GM12878 (cell line): Measurements from ENCODE around the gene CANT1. TPM values are rescaled to one million over a fixed set of nuclear protein-coding genes. Genes with fewer than 3 reads are reported as not detected.

Source experiments
- ATAC-seq: fragments of 200-7000 bp; cut with Tn5 transposase; 3 replicates; pipeline ENCODE4 v1.9.1; 2020; ENCODE audit warnings: mild to moderate bottlenecking, moderate library complexity
- BruUV-seq: library from RNA; stranded (reverse); fragments of 400-500 nt; replicated peaks from 2 replicates; lab custom pipeline; 2021; lab: Mats Ljungman, UMichigan
- CTCF ChIA-PET: fragments of 300-600 bp; sonication (Branson Sonifier 250); formaldehyde crosslinking; extraction: SDS; loops from one replicate; lab custom pipeline; 2021; ENCODE audit warnings: inconsistent platforms; lab: Yijun Ruan, JAX
- POLR2A ChIA-PET: fragments of 350-600 bp; formaldehyde crosslinking; extraction: SDS; loops from one replicate; lab custom pipeline; 2021; ENCODE audit warnings: inconsistent platforms; lab: Charles Lee
- RAD21 ChIA-PET: fragments of 300-600 bp; sonication (Branson Sonifier 250); formaldehyde crosslinking; loops from one replicate; lab custom pipeline; 2023; ENCODE audit warnings: antibody characterized with exemption; ENCODE audit not compliant: unreplicated experiment; lab: Charles Lee
- SMC1A ChIA-PET: fragments of 300-600 bp; sonication (Branson Sonifier 250); formaldehyde crosslinking; loops from one replicate; lab custom pipeline; 2023; ENCODE audit not compliant: unreplicated experiment, uncharacterized antibody; lab: Charles Lee
- DNase-seq: peaks from one replicate; pipeline ENCODE4 v3.0.0-alpha.2; 2011; ENCODE audit warnings: low read depth, low spot score
- FAIRE-seq: peaks from 3 replicates; lab custom pipeline; 2011; peaks lifted over from hg19 to GRCh38; lab: Jason Lieb, UNC
- H2AFZ ChIP-seq: 2 replicates; pipeline ENCODE4 v1.6.0; 2011; ENCODE audit warnings: low read depth, low read length, control low read depth; ENCODE audit not compliant: control insufficient read depth
- H3K27ac ChIP-seq: 2 replicates; pipeline ENCODE4 v1.5.1; 2011; ENCODE audit warnings: control low read depth; ENCODE audit not compliant: control insufficient read depth, insufficient read depth
- H3K27me3 ChIP-seq, 2 experiments: replicated peaks in 1 of 2; 2 replicates each; pipeline versions ENCODE4 v1.6.0 to v1.6.1; 2011; ENCODE audit warnings: low read length in 1 of 2; ENCODE audit not compliant: control insufficient read depth in 2 of 2, insufficient read depth in 2 of 2
- H3K36me3 ChIP-seq, 2 experiments: 2 replicates each; pipeline ENCODE4 v1.5.1; 2011; ENCODE audit warnings: low read length in 1 of 2; ENCODE audit not compliant: control insufficient read depth in 2 of 2, insufficient read depth in 2 of 2
- H3K4me1 ChIP-seq: 2 replicates; pipeline ENCODE4 v1.6.1; 2011; ENCODE audit warnings: mild to moderate bottlenecking, low read length, moderate library complexity, mixed read lengths; ENCODE audit not compliant: control insufficient read depth, insufficient read depth
- H3K4me2 ChIP-seq: 2 replicates; pipeline ENCODE4 v1.6.0; 2011; ENCODE audit warnings: control low read depth; ENCODE audit not compliant: control insufficient read depth, insufficient read depth
- H3K4me3 ChIP-seq: fragments of 200-600 bp; sonication (generic); 2 replicates; pipeline ENCODE4 v1.5.1; 2016
- H3K79me2 ChIP-seq: 2 replicates; pipeline ENCODE4 v1.6.0; 2011; ENCODE audit warnings: low read length; ENCODE audit not compliant: control insufficient read depth, insufficient read depth
- H3K9ac ChIP-seq: 2 replicates; pipeline ENCODE4 v1.8.0; 2011; ENCODE audit warnings: low read length, control low read depth, mixed read lengths; ENCODE audit not compliant: control insufficient read depth, insufficient read depth
- H3K9me3 ChIP-seq: replicated peaks from 3 replicates; pipeline ENCODE4 v1.5.1; 2011; ENCODE audit warnings: mild to moderate bottlenecking, low read length; ENCODE audit not compliant: control insufficient read depth, insufficient read depth
- H4K20me1 ChIP-seq: 2 replicates; pipeline ENCODE4 v1.6.0; 2011; ENCODE audit not compliant: control insufficient read depth, insufficient read depth
- PML ChIP-seq: IDR thresholded peaks from 2 replicates; pipeline ENCODE4 v1.6.1; 2012; ENCODE audit warnings: low read length, inconsistent platforms
- RELB ChIP-seq: fragments of 450-650 bp; IDR thresholded peaks from 2 replicates; pipeline ENCODE4 v1.6.1; 2017; ENCODE audit warnings: low read depth, mild to moderate bottlenecking, moderate library complexity
- SPI1 ChIP-seq: IDR thresholded peaks from 2 replicates; pipeline ENCODE4 v1.6.1; 2011; ENCODE audit warnings: low read depth, mild to moderate bottlenecking, low read length, moderate library complexity, borderline replicate concordance; ENCODE audit not compliant: insufficient read depth
- WGBS: methylation state at CpG from one replicate; pipeline ENCODE4 v1.1.6; 2016; ENCODE audit warnings: low lambda C conversion rate; ENCODE audit not compliant: insufficient replicate concordance, insufficient coverage; ENCODE audit errors: missing lambda C conversion rate; 5-methylcytosine and 5-hydroxymethylcytosine counted together
- in situ Hi-C: fragments of 300-500 bp; cut with MboI; formaldehyde crosslinking; loops from 9 replicates; pipeline ENCODE4 v1.14.3; 2018; ENCODE audit warnings: mixed read lengths
- intact Hi-C: fragments of 100-400 bp; cut with micrococcal nuclease; formaldehyde crosslinking; loops from one replicate; pipeline ENCODE4 v1.14.2; 2022; ENCODE audit not compliant: unreplicated experiment
- polyA plus RNA-seq, 11 experiments: library from polyadenylated mRNA; depleted of rRNA in 4 of 11; unstranded in 6 of 11; stranded (reverse) in 5 of 11; fragments of >200 nt; fragmentation: Nextera tagmentation in 4 of 11; fragmentation: Illumina TruSeq in 1 of 11; extraction: Ambion mirVana in 4 of 11; extraction: Trizol in 1 of 11; gene quantifications; 1 replicate in 1 of 11; 2 replicates in 10 of 11; pipeline versions ENCODE4 v1.2.1 to v1.2.3, GENCODE V29; 2011 to 2016; ENCODE audit warnings: inconsistent platforms in 2 of 11, missing spikeins in 2 of 11, low read depth in 1 of 11
- total RNA-seq, 4 experiments: library from RNA; depleted of rRNA in 3 of 4; stranded (reverse); fragments of >200 nt in 3 of 4; fragmentation: Illumina TruSeq in 1 of 4; extraction: Trizol in 1 of 4; gene quantifications; 2 replicates each; pipeline versions ENCODE4 v1.2.1 to v1.2.3, GENCODE V29; 2013 to 2021

The CANT1 gene
- total and polyA plus RNA-seq, 10 of the 15 experiments (the other 5 are each of a cell fraction or from before 2014, with no cell fraction given), result 2.2 to 59.2 (median 20.2) TPM

GRCh38 chr17:78976907-78977680 lies 32.5 kb downstream of the CANT1 start:
- Histone ChIP-seq H3K27ac (no peak overlapping the region), H3K4me2 (no peak overlapping the region), H3K79me2 (no peaks in the 10 kb centered on the region), H2AFZ (no peak overlapping the region), H3K9ac (no peak overlapping the region), H4K20me1 (no peaks in the 10 kb centered on the region), H3K27me3 (no peaks in the 10 kb centered on the region), H3K9me3 (no peaks in the 10 kb centered on the region)
- in situ Hi-C loops, result no loop called here
- CTCF ChIA-PET, result interaction anchor here (0.6 to 1.0 kb wide), 2 partner anchors 10 to 939 kb away, joined by 3 read pairs; no protein-coding TSS in a partner anchor
- WGBS, result 17% methylated on average over 20 of the region's 20 CpGs
- BruUV-seq, result no TSS peak
- SMC1A ChIA-PET, result no interaction called here
- intact Hi-C loops, result no loop called here
- TF ChIP-seq PML (no peak), RELB (no peak), SPI1 (peak; percentile 60; the same call in 1 of the 2 replicates)
- TF ChIP-seq, all 136 proteins: peak for 1
- Histone ChIP-seq H3K4me3 (no peak overlapping the region), H3K36me3 (no peaks in the 10 kb centered on the region), H3K4me1 (no peaks in the 10 kb centered on the region; the same call in 1 of the 2 replicates)
- no peak for DNase-seq
- no peak for FAIRE-seq
- 0 out of 3 replicates have a peak, but pooled peaks have one; percentile 22 for ATAC-seq
- POLR2A ChIA-PET, result no interaction called here
- RAD21 ChIA-PET, result no interaction called here
